ENCODE results near the gene PPP1R3F. TPM values are rescaled to one million over a fixed set of nuclear protein-coding genes. Genes with fewer than 3 reads are reported as not detected.

PPP1R3F gene
- total RNA-seq, 2 donors from 2014 or later, result 3.0 to 16.3 TPM

- H3K27me3 ChIP-seq, result no peaks in the 10 kb centered on the region
- ATAC-seq (no peak), DNase-seq (no peak)
- 90% methylated on average over 10 of the region's 10 CpGs; no CpG with 5 or more reads in 1 of the 2 donors for WGBS, 2 donors
- H3K36me3 ChIP-seq (replicated peaks in 1 of 2; ENCODE audit: insufficient read depth in 1 of 2, low read depth in 2 of 2), result no peaks in the 10 kb centered on the region
- H3K4me3 ChIP-seq, result no peak overlapping the region
- TF ChIP-seq POLR2A (IDR thresholded peaks at IDR 0.05), result no peak
- TF ChIP-seq CTCF (IDR thresholded peaks at IDR 0.05), result no peak
- intact Hi-C loops (cut with DNase I), result no loop called here
- no peaks in the 10 kb centered on the region for H3K9me3 ChIP-seq
- H3K4me1 ChIP-seq, result no peaks in the 10 kb centered on the region
- H3K27ac ChIP-seq, result no peak overlapping the region
These were observed 23.1 kb upstream of the PPP1R3F start for GRCh38 chrX:49246541-49246940.

DNA sequence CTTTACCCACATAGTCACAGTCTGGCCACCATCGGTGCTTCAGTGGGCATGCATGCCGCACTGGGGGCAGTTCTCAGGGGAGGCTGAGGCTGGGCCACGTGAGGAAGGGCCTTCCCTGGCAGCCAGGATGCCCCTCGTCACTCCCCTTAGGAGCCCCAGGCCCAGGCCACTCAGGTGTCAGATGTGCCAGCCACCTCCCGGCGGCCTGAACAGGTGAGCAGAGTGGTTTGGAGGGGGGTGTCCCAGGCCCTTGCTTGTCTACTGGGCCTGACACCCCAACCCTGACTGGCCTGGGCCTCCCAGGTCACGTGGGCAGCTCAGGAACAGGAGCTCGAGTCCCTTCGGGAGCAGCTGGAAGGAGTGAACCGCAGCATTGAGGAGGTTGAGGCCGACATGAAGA lies 22.2 kb upstream of the PPP1R3F start:
- ATAC-seq (no peak), DNase-seq (no peak)
- WGBS, 2 donors, result 91% methylated on average over 8 of the region's 11 CpGs; no CpG with 5 or more reads in 1 of the 2 donors
- no peaks in the 10 kb centered on the region for H3K36me3 ChIP-seq (replicated peaks in 1 of 2; ENCODE audit: insufficient read depth in 1 of 2, low read depth in 2 of 2)
- H3K27ac ChIP-seq, result no peak overlapping the region
- no peak overlapping the region for H3K4me3 ChIP-seq
- intact Hi-C loops (cut with DNase I), result no loop called here
- no peaks in the 10 kb centered on the region for H3K4me1 ChIP-seq
- no peaks in the 10 kb centered on the region for H3K9me3 ChIP-seq
- no peak for TF ChIP-seq POLR2A (IDR thresholded peaks at IDR 0.05)
- TF ChIP-seq CTCF (IDR thresholded peaks at IDR 0.05), result no peak
- H3K27me3 ChIP-seq, result no peaks in the 10 kb centered on the region

DNA sequence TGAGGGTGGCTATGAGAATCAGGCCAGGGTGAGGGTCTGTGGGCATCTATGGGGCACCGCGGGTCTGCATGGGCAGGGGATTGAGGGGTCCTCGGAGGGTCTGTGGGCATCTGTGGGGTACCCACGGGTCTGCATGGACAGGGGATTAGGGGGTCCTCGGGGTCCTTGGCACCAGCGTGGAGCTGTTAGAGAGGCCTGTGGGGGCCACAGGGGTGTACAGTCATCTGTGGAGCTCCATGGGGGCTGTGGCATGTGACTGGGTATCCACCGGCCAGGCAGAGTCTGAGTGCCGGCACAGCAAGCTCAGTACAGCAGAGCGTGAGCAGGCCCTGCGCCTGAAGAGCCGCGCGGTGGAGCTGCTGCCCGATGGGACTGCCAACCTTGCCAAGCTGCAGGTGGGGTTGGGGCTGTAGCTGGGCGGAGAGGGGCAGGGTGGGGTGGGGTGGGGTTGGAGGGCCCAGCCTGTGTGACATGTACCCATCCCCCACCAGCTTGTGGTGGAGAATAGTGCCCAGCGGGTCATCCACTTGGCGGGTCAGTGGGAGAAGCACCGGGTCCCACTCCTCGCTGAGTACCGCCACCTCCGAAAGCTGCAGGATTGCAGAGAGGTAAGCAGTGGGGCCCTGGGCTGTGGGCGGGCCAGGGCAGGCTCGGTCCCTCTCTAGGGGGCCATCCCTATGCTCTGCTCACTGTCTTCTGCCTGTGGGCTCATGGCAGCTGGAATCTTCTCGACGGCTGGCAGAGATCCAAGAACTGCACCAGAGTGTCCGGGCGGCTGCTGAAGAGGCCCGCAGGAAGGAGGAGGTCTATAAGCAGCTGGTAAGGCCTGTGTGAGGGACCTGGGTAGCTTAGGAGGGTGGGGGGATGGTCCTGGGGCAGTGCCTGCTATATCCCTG lies 21.4 kb upstream of the PPP1R3F start:
- no peak for ATAC-seq
- no peaks in the 10 kb centered on the region for H3K9me3 ChIP-seq
- no peaks in the 10 kb centered on the region for H3K4me1 ChIP-seq
- intact Hi-C loops (cut with DNase I), result no loop called here
- no peak overlapping the region for H3K4me3 ChIP-seq
- no peak for DNase-seq
- no peaks in the 10 kb centered on the region for H3K27me3 ChIP-seq
- no peaks in the 10 kb centered on the region for H3K36me3 ChIP-seq (replicated peaks in 1 of 2; ENCODE audit: insufficient read depth in 1 of 2, low read depth in 2 of 2)
- 70% methylated on average over 10 of the region's 28 CpGs; no CpG with 5 or more reads in 1 of the 2 donors for WGBS, 2 donors
- no peak for TF ChIP-seq POLR2A (IDR thresholded peaks at IDR 0.05)
- no peak for TF ChIP-seq CTCF (IDR thresholded peaks at IDR 0.05)
- no peak overlapping the region for H3K27ac ChIP-seq

DNA sequence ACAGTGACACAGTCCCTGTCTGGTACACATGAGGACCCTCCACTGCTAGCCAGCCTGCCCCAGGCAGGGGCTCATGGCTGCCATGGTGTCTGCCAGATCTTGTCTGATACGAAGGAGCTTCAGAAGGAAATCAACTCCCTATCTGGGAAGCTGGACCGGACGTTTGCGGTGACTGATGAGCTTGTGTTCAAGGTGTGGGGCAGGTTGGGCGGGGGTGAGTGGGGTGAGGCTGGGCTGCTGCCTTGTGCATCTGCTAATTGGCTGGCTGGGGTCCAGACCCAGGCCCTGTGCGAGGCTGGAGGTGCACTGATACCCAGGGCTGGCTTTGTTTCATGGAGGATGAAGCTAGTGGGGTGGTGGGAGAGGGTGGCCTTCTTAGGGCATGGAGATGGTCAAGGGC lies 20.5 kb upstream of the PPP1R3F start:
- TF ChIP-seq POLR2A (IDR thresholded peaks at IDR 0.05) (no peak), CTCF (IDR thresholded peaks at IDR 0.05) (no peak)
- ATAC-seq, result no peak
- DNase-seq, result no peak
- WGBS, 2 donors, result 90% methylated on average over 3 of the region's 6 CpGs; no CpG with 5 or more reads in 1 of the 2 donors
- H3K4me1 ChIP-seq, result no peaks in the 10 kb centered on the region
- intact Hi-C loops (cut with DNase I), result no loop called here
- no peaks in the 10 kb centered on the region for H3K9me3 ChIP-seq
- H3K36me3 ChIP-seq (replicated peaks in 1 of 2; ENCODE audit: insufficient read depth in 1 of 2, low read depth in 2 of 2), result no peaks in the 10 kb centered on the region
- H3K4me3 ChIP-seq, result no peak overlapping the region
- H3K27ac ChIP-seq, result no peak overlapping the region
- H3K27me3 ChIP-seq, result no peaks in the 10 kb centered on the region

All from body of pancreas (tissue), 4 donors.